ENCODE measurements around the gene UTS2. TPM values are rescaled to one million over a fixed set of nuclear protein-coding genes. Genes with fewer than 3 reads are reported as not detected.

Gene UTS2
- total RNA-seq, 1 donor from 2014 or later: not detected

GRCh38 chr1:7857000-7857399 is 4.1 kb upstream of the UTS2 start:
- no peak overlapping the region for H3K4me3 Mint-ChIP-seq
- H3K36me3 Mint-ChIP-seq (ENCODE audit: low read depth): no peaks in the 10 kb centered on the region

GRCh38 chr1:7856345-7856744 is 3.5 kb upstream of the UTS2 start:
- Mint-ChIP-seq H3K36me3 (ENCODE audit: low read depth) (no peaks in the 10 kb centered on the region), H3K9me3 (no peaks in the 10 kb centered on the region), H3K27ac (no peak overlapping the region), H3K27me3 (ENCODE audit: insufficient read depth) (peaks cover 5% of the 10 kb centered on the region), H3K4me3 (no peak overlapping the region), H3K4me1 (ENCODE audit: low read depth) (no peaks in the 10 kb centered on the region)
- intact Hi-C loops (cut with micrococcal nuclease): no loop called here
- DNase-seq (ENCODE audit: low spot score): no peak

More at GRCh38 chr1:7857000-7857399, 4.1 kb upstream of the UTS2 start:
- H3K9me3 Mint-ChIP-seq: no peaks in the 10 kb centered on the region
- no peak for DNase-seq (ENCODE audit: low spot score)
- H3K27ac Mint-ChIP-seq: no peak overlapping the region
- H3K27me3 Mint-ChIP-seq (ENCODE audit: insufficient read depth): peaks cover 5% of the 10 kb centered on the region
- H3K4me1 Mint-ChIP-seq (ENCODE audit: low read depth): no peaks in the 10 kb centered on the region
- intact Hi-C loops (cut with micrococcal nuclease): no loop called here

- intact Hi-C loops (cut with micrococcal nuclease): no loop called here
- no peak for DNase-seq (ENCODE audit: low spot score)
- no peak overlapping the region for H3K27ac Mint-ChIP-seq
- no peaks in the 10 kb centered on the region for H3K9me3 Mint-ChIP-seq
- no peaks in the 10 kb centered on the region for H3K36me3 Mint-ChIP-seq (ENCODE audit: low read depth)
- H3K27me3 Mint-ChIP-seq (ENCODE audit: insufficient read depth): peaks cover 3% of the 10 kb centered on the region
- H3K4me1 Mint-ChIP-seq (ENCODE audit: low read depth): no peaks in the 10 kb centered on the region
- no peak overlapping the region for H3K4me3 Mint-ChIP-seq
Measured at GRCh38 chr1:7853684-7854026, 790 bp upstream of the UTS2 start.

GRCh38 chr1:7850786-7851185 is 2.1 kb downstream of the UTS2 start:
- Mint-ChIP-seq H3K4me3 (no peak overlapping the region), H3K36me3 (ENCODE audit: low read depth) (no peaks in the 10 kb centered on the region)

GRCh38 chr1:7847599-7847998 is 5.3 kb downstream of the UTS2 start:
- peaks cover 1% of the 10 kb centered on the region for H3K27me3 Mint-ChIP-seq (ENCODE audit: insufficient read depth)
- intact Hi-C loops (cut with micrococcal nuclease): no loop called here
- no peaks in the 10 kb centered on the region for H3K4me1 Mint-ChIP-seq (ENCODE audit: low read depth)
- H3K36me3 Mint-ChIP-seq (ENCODE audit: low read depth): peaks cover 1% of the 10 kb centered on the region
- no peak overlapping the region for H3K4me3 Mint-ChIP-seq
- H3K27ac Mint-ChIP-seq: no peak overlapping the region
- H3K9me3 Mint-ChIP-seq: no peaks in the 10 kb centered on the region
- no peak for DNase-seq (ENCODE audit: low spot score)

More at GRCh38 chr1:7850786-7851185, 2.1 kb downstream of the UTS2 start:
- Mint-ChIP-seq H3K4me1 (ENCODE audit: low read depth) (no peaks in the 10 kb centered on the region), H3K27me3 (ENCODE audit: insufficient read depth) (peaks cover 3% of the 10 kb centered on the region), H3K27ac (no peak overlapping the region), H3K9me3 (no peaks in the 10 kb centered on the region)
- intact Hi-C loops (cut with micrococcal nuclease): no loop called here
- no peak for DNase-seq (ENCODE audit: low spot score)

GRCh38 chr1:7846656-7847055 is 6.2 kb downstream of the UTS2 start:
- Mint-ChIP-seq H3K9me3 (no peaks in the 10 kb centered on the region), H3K27me3 (ENCODE audit: insufficient read depth) (no peaks in the 10 kb centered on the region), H3K4me3 (no peak overlapping the region), H3K36me3 (ENCODE audit: low read depth) (peaks cover 1% of the 10 kb centered on the region), H3K4me1 (ENCODE audit: low read depth) (no peaks in the 10 kb centered on the region), H3K27ac (no peak overlapping the region)
- intact Hi-C loops (cut with micrococcal nuclease): no loop called here
- no peak for DNase-seq (ENCODE audit: low spot score)

- Mint-ChIP-seq H3K36me3 (ENCODE audit: low read depth) (peaks cover 1% of the 10 kb centered on the region), H3K27me3 (ENCODE audit: insufficient read depth) (no peaks in the 10 kb centered on the region), H3K4me3 (no peak overlapping the region), H3K4me1 (ENCODE audit: low read depth) (no peaks in the 10 kb centered on the region), H3K27ac (no peak overlapping the region), H3K9me3 (no peaks in the 10 kb centered on the region)
- DNase-seq (ENCODE audit: low spot score): no peak
- intact Hi-C loops (cut with micrococcal nuclease): no loop called here
Measured at GRCh38 chr1:7845761-7846160, 7.1 kb downstream of the UTS2 start.

- DNase-seq (ENCODE audit: low spot score): no peak
- Mint-ChIP-seq H3K36me3 (ENCODE audit: low read depth) (peaks cover 17% of the 10 kb centered on the region), H3K9me3 (peaks cover 14% of the 10 kb centered on the region), H3K27ac (no peak overlapping the region), H3K4me1 (ENCODE audit: low read depth) (no peaks in the 10 kb centered on the region), H3K4me3 (no peak overlapping the region), H3K27me3 (ENCODE audit: insufficient read depth) (no peaks in the 10 kb centered on the region)
- intact Hi-C loops (cut with micrococcal nuclease): no loop called here
Measured at GRCh38 chr1:7842517-7842916, 10.3 kb downstream of the UTS2 start.

GRCh38 chr1:7839526-7839925 is 13.3 kb downstream of the UTS2 start:
- no peak overlapping the region for H3K27ac Mint-ChIP-seq
- H3K36me3 Mint-ChIP-seq (ENCODE audit: low read depth): peaks cover 25% of the 10 kb centered on the region
- H3K4me1 Mint-ChIP-seq (ENCODE audit: low read depth): no peaks in the 10 kb centered on the region
- DNase-seq (ENCODE audit: low spot score): no peak
- H3K27me3 Mint-ChIP-seq (ENCODE audit: insufficient read depth): no peaks in the 10 kb centered on the region
- H3K4me3 Mint-ChIP-seq: no peak overlapping the region
- intact Hi-C loops (cut with micrococcal nuclease): no loop called here
- H3K9me3 Mint-ChIP-seq: peaks cover 16% of the 10 kb centered on the region

GRCh38 chr1:7838714-7839113 is 14.2 kb downstream of the UTS2 start:
- Mint-ChIP-seq H3K9me3 (peaks cover 16% of the 10 kb centered on the region), H3K27me3 (ENCODE audit: insufficient read depth) (no peaks in the 10 kb centered on the region), H3K4me1 (ENCODE audit: low read depth) (no peaks in the 10 kb centered on the region), H3K27ac (no peak overlapping the region), H3K4me3 (no peak overlapping the region), H3K36me3 (ENCODE audit: low read depth) (peaks cover 24% of the 10 kb centered on the region)
- intact Hi-C loops (cut with micrococcal nuclease): no loop called here
- no peak for DNase-seq (ENCODE audit: low spot score)

- Mint-ChIP-seq H3K9me3 (peaks cover 4% of the 10 kb centered on the region), H3K4me1 (ENCODE audit: low read depth) (peaks cover 10% of the 10 kb centered on the region), H3K27me3 (ENCODE audit: insufficient read depth) (no peaks in the 10 kb centered on the region), H3K36me3 (ENCODE audit: low read depth) (peaks cover 10% of the 10 kb centered on the region), H3K27ac (no peak overlapping the region), H3K4me3 (no peak overlapping the region)
- intact Hi-C loops (cut with micrococcal nuclease): no loop called here
- DNase-seq (ENCODE audit: low spot score): no peak
Measured at GRCh38 chr1:7833035-7833434, 19.8 kb downstream of the UTS2 start.

- no peaks in the 10 kb centered on the region for H3K9me3 Mint-ChIP-seq
- H3K4me3 Mint-ChIP-seq: no peak overlapping the region
- no peak for DNase-seq (ENCODE audit: low spot score)
- H3K27me3 Mint-ChIP-seq (ENCODE audit: insufficient read depth): no peaks in the 10 kb centered on the region
- intact Hi-C loops (cut with micrococcal nuclease): no loop called here
- H3K27ac Mint-ChIP-seq: no peak overlapping the region
- peaks cover 6% of the 10 kb centered on the region for H3K36me3 Mint-ChIP-seq (ENCODE audit: low read depth)
- peaks cover 11% of the 10 kb centered on the region for H3K4me1 Mint-ChIP-seq (ENCODE audit: low read depth)
Measured at GRCh38 chr1:7831458-7831857, 21.4 kb downstream of the UTS2 start.

- peak overlapping the region; percentile 94 for H3K4me3 Mint-ChIP-seq
- peaks cover 7% of the 10 kb centered on the region for H3K36me3 Mint-ChIP-seq (ENCODE audit: low read depth)
- no peaks in the 10 kb centered on the region for H3K9me3 Mint-ChIP-seq
- peak overlapping the region; percentile 87 for H3K27ac Mint-ChIP-seq
- peak; percentile 27 for DNase-seq (ENCODE audit: low spot score)
- peaks cover 14% of the 10 kb centered on the region for H3K4me1 Mint-ChIP-seq (ENCODE audit: low read depth)
- H3K27me3 Mint-ChIP-seq (ENCODE audit: insufficient read depth): no peaks in the 10 kb centered on the region
- intact Hi-C loops (cut with micrococcal nuclease): no loop called here
Measured at GRCh38 chr1:7827126-7827955, 25.5 kb downstream of the UTS2 start.

- Mint-ChIP-seq H3K27ac (no peak overlapping the region), H3K4me1 (ENCODE audit: low read depth) (peaks cover 14% of the 10 kb centered on the region), H3K9me3 (no peaks in the 10 kb centered on the region), H3K27me3 (ENCODE audit: insufficient read depth) (no peaks in the 10 kb centered on the region), H3K36me3 (ENCODE audit: low read depth) (peaks cover 9% of the 10 kb centered on the region), H3K4me3 (peak overlapping the region; percentile 94)
- intact Hi-C loops (cut with micrococcal nuclease): no loop called here
- no peak for DNase-seq (ENCODE audit: low spot score)
Measured at GRCh38 chr1:7826363-7826762, 26.5 kb downstream of the UTS2 start.
